Measurements from ENCODE around the gene PSMC4. TPM values are rescaled to one million over a fixed set of nuclear protein-coding genes. Genes with fewer than 3 reads are reported as not detected.

The PSMC4 gene
- total RNA-seq, 1 experiment from 2014 or later = 105 TPM

GRCh38 chr19:40005691-40006272 lies 34.8 kb downstream of the PSMC4 start:
- CTCF ChIA-PET = no interaction called here
- H3K27ac Mint-ChIP-seq (ENCODE audit: low read depth, unreplicated experiment) = no peak overlapping the region

GRCh38 chr19:40006273-40006691 lies 35.3 kb downstream of the PSMC4 start:
- H3K27me3 Mint-ChIP-seq (ENCODE audit: insufficient read depth, unreplicated experiment) = no peaks in the 10 kb centered on the region
- H3K4me3 Mint-ChIP-seq (ENCODE audit: unreplicated experiment) = no peak overlapping the region
- peaks cover 47% of the 10 kb centered on the region for H3K36me3 Mint-ChIP-seq (ENCODE audit: insufficient read depth, unreplicated experiment)
- TF ChIP-seq, protein P1, sequence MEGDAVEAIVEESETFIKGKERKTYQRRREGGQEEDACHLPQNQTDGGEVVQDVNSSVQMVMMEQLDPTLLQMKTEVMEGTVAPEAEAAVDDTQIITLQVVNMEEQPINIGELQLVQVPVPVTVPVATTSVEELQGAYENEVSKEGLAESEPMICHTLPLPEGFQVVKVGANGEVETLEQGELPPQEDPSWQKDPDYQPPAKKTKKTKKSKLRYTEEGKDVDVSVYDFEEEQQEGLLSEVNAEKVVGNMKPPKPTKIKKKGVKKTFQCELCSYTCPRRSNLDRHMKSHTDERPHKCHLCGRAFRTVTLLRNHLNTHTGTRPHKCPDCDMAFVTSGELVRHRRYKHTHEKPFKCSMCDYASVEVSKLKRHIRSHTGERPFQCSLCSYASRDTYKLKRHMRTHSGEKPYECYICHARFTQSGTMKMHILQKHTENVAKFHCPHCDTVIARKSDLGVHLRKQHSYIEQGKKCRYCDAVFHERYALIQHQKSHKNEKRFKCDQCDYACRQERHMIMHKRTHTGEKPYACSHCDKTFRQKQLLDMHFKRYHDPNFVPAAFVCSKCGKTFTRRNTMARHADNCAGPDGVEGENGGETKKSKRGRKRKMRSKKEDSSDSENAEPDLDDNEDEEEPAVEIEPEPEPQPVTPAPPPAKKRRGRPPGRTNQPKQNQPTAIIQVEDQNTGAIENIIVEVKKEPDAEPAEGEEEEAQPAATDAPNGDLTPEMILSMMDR (IDR thresholded peaks at IDR 0.05; ENCODE audit: unreplicated experiment) = no peak
- H3K9me3 Mint-ChIP-seq (ENCODE audit: unreplicated experiment) = peaks cover 19% of the 10 kb centered on the region
- ChIA-PET POLR2A (no interaction called here), CTCF (no interaction called here)
- no peak overlapping the region for H3K27ac Mint-ChIP-seq (ENCODE audit: low read depth, unreplicated experiment)
- BruUV-seq (replicated peaks) = no TSS peak
- peak; percentile 62 for DNase-seq (ENCODE audit: unreplicated experiment)
- intact Hi-C loops (cut with micrococcal nuclease) = no loop called here
- H3K4me1 Mint-ChIP-seq (ENCODE audit: insufficient read depth, unreplicated experiment) = peaks cover 6% of the 10 kb centered on the region

More at GRCh38 chr19:40005691-40006272, 34.8 kb downstream of the PSMC4 start:
- Mint-ChIP-seq H3K9me3 (ENCODE audit: unreplicated experiment) (peaks cover 19% of the 10 kb centered on the region), H3K4me3 (ENCODE audit: unreplicated experiment) (no peak overlapping the region), H3K4me1 (ENCODE audit: insufficient read depth, unreplicated experiment) (peaks cover 6% of the 10 kb centered on the region), H3K36me3 (ENCODE audit: insufficient read depth, unreplicated experiment) (peaks cover 42% of the 10 kb centered on the region), H3K27me3 (ENCODE audit: insufficient read depth, unreplicated experiment) (no peaks in the 10 kb centered on the region)
- BruUV-seq (replicated peaks) = no TSS peak
- intact Hi-C loops (cut with micrococcal nuclease) = no loop called here
- TF ChIP-seq, protein P1 (IDR thresholded peaks at IDR 0.05; ENCODE audit: unreplicated experiment) = no peak
- POLR2A ChIA-PET = no interaction called here
- no peak for DNase-seq (ENCODE audit: unreplicated experiment)

DNA sequence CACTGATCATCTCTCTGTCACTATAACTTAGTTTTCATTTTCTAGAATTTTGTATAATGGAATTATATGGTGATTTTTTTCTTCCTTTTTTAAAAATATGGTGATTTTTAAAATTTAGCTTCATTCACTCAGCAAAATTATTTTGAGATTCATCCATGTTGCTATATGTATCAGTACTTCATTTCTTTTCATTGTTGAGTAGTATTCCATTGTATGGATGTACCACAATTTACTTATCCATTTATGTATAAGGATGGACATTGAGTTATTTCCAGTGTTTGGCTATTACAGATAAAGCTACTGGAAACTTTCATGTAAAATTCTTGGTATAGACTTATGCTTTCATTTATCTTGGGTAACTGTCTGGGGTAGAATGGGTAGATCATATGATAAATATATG lies 38.7 kb downstream of the PSMC4 start:
- no peak overlapping the region for H3K27ac Mint-ChIP-seq (ENCODE audit: low read depth, unreplicated experiment)
- ChIA-PET POLR2A (interaction anchor here (0.6 kb wide), 1 partner anchor 1215 kb away, joined by 4 read pairs; no protein-coding TSS in a partner anchor), CTCF (no interaction called here)
- TF ChIP-seq, protein P1 (IDR thresholded peaks at IDR 0.05; ENCODE audit: unreplicated experiment) = no peak
- H3K9me3 Mint-ChIP-seq (ENCODE audit: unreplicated experiment) = peaks cover 19% of the 10 kb centered on the region
- DNase-seq (ENCODE audit: unreplicated experiment) = no peak
- intact Hi-C loops (cut with micrococcal nuclease) = no loop called here
- H3K4me3 Mint-ChIP-seq (ENCODE audit: unreplicated experiment) = no peak overlapping the region
- no TSS peak for BruUV-seq (replicated peaks)
- peaks cover 6% of the 10 kb centered on the region for H3K4me1 Mint-ChIP-seq (ENCODE audit: insufficient read depth, unreplicated experiment)
- H3K27me3 Mint-ChIP-seq (ENCODE audit: insufficient read depth, unreplicated experiment) = no peaks in the 10 kb centered on the region
- H3K36me3 Mint-ChIP-seq (ENCODE audit: insufficient read depth, unreplicated experiment) = peaks cover 60% of the 10 kb centered on the region

DNA sequence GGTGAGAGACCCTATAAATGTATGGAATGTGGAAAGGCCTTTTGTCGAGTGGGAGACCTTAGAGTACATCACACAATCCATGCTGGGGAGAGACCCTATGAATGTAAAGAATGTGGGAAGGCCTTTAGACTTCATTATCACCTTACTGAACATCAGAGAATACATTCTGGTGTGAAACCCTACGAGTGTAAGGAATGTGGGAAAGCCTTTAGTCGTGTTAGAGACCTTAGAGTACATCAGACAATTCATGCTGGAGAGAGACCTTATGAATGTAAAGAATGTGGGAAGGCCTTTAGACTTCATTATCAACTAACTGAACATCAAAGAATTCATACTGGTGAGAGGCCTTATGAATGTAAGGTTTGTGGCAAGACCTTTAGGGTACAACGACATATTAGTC lies 43.0 kb downstream of the PSMC4 start:
- Mint-ChIP-seq H3K4me3 (ENCODE audit: unreplicated experiment) (no peak overlapping the region), H3K27ac (ENCODE audit: low read depth, unreplicated experiment) (no peak overlapping the region), H3K27me3 (ENCODE audit: insufficient read depth, unreplicated experiment) (no peaks in the 10 kb centered on the region), H3K4me1 (ENCODE audit: insufficient read depth, unreplicated experiment) (no peaks in the 10 kb centered on the region), H3K9me3 (ENCODE audit: unreplicated experiment) (peaks cover 12% of the 10 kb centered on the region), H3K36me3 (ENCODE audit: insufficient read depth, unreplicated experiment) (peaks cover 41% of the 10 kb centered on the region)
- no peak for DNase-seq (ENCODE audit: unreplicated experiment)
- intact Hi-C loops (cut with micrococcal nuclease) = no loop called here
- no TSS peak for BruUV-seq (replicated peaks)
- ChIA-PET POLR2A (no interaction called here), CTCF (no interaction called here)
- TF ChIP-seq, protein P1 (IDR thresholded peaks at IDR 0.05; ENCODE audit: unreplicated experiment) = no peak
